ENCODE measurements around the gene RNLS.

Gene RNLS

GRCh38 chr10:88582806-88583583, at the start of gene RNLS:
Gene RNLS (minus strand): TSS chr10:88583318.
- DNase-seq (ENCODE audit: low read depth in 2 of 2): peak; percentile 43 to 46

- DNase-seq (ENCODE audit: low read depth in 2 of 2): no peak
Observed at GRCh38 chr10:88624840-88625239, 41.7 kb upstream of the RNLS start.

GRCh38 chr10:88623835-88624234, 40.7 kb upstream of the RNLS start:
- DNase-seq (ENCODE audit: low read depth in 2 of 2): no peak

- no peak for DNase-seq (ENCODE audit: low read depth in 2 of 2)
Observed at GRCh38 chr10:88620441-88620840, 37.3 kb upstream of the RNLS start.

- no peak for DNase-seq (ENCODE audit: low read depth in 2 of 2)
Observed at GRCh38 chr10:88618496-88618895, 35.4 kb upstream of the RNLS start.

- no peak for DNase-seq (ENCODE audit: low read depth in 2 of 2)
Observed at GRCh38 chr10:88617772-88618300, 34.7 kb upstream of the RNLS start.

GRCh38 chr10:88616250-88616977, 33.3 kb upstream of the RNLS start:
- DNase-seq (ENCODE audit: low read depth in 2 of 2): no peak

- DNase-seq (ENCODE audit: low read depth in 2 of 2): no peak
Observed at GRCh38 chr10:88608780-88609179, 25.7 kb upstream of the RNLS start.

- no peak for DNase-seq (ENCODE audit: low read depth in 2 of 2)
Observed at GRCh38 chr10:88608052-88608732, 25.1 kb upstream of the RNLS start.

GRCh38 chr10:88598055-88598454, 14.9 kb upstream of the RNLS start:
- DNase-seq (ENCODE audit: low read depth in 2 of 2): no peak

GRCh38 chr10:88594482-88594881, 11.4 kb upstream of the RNLS start:
- no peak for DNase-seq (ENCODE audit: low read depth in 2 of 2)

GRCh38 chr10:88592906-88593305, 9.8 kb upstream of the RNLS start:
- DNase-seq (ENCODE audit: low read depth in 2 of 2): no peak

- no peak for DNase-seq (ENCODE audit: low read depth in 2 of 2)
Observed at GRCh38 chr10:88592381-88592780, 9.3 kb upstream of the RNLS start.

- DNase-seq (ENCODE audit: low read depth in 2 of 2): no peak
Observed at GRCh38 chr10:88586462-88586861, 3.3 kb upstream of the RNLS start, which contains the start of gene LIPJ. Gene LIPJ (plus strand): TSS chr10:88586762. CDS start chr10:88590688, 3,926 bp downstream.

GRCh38 chr10:88583584-88583957, 453 bp upstream of the RNLS start:
- no peak for DNase-seq (ENCODE audit: low read depth in 2 of 2)

GRCh38 chr10:88582411-88582805, 710 bp downstream of the RNLS start:
- no peak for DNase-seq (ENCODE audit: low read depth in 2 of 2)

GRCh38 chr10:88565072-88565471, 18.0 kb downstream of the RNLS start:
- no peak for DNase-seq (ENCODE audit: low read depth in 2 of 2)

- DNase-seq (ENCODE audit: low read depth in 2 of 2): no peak
Observed at GRCh38 chr10:88562152-88562551, 21.0 kb downstream of the RNLS start.

- DNase-seq (ENCODE audit: low read depth in 2 of 2): no peak
Observed at GRCh38 chr10:88557658-88558057, 25.5 kb downstream of the RNLS start.

- no peak for DNase-seq (ENCODE audit: low read depth in 2 of 2)
Observed at GRCh38 chr10:88557256-88557655, 25.9 kb downstream of the RNLS start.

GRCh38 chr10:88555190-88555908, 27.8 kb downstream of the RNLS start:
- no peak for DNase-seq (ENCODE audit: low read depth in 2 of 2)

All from stimulated activated CD8-positive, alpha-beta memory T cell treated with anti-CD3 and anti-CD28 coated beads, Interleukin-15, amount 100 ng/mL, for 4 hours (primary cell).